Caki2 (cell line): Measurements from ENCODE around the gene EDA. TPM values are rescaled to one million over a fixed set of nuclear protein-coding genes. Genes with fewer than 3 reads are reported as not detected.

ENCODE experiments used
- DNase-seq: peaks from one replicate; pipeline ENCODE4 v3.0.0-alpha.2; 2015; ENCODE audit warnings: low read depth
- in situ Hi-C: cut with HindIII; loops from 2 replicates; pipeline ENCODE4 v1.10.0; 2016; ENCODE audit warnings: low sequenced_read_pairs, low pct_unique_long_range_greater_than_20kb, mixed read lengths
- total RNA-seq: library from RNA; depleted of rRNA; stranded (reverse); fragments of >200 nt; shearing (Covaris generic); gene quantifications from 2 replicates; pipeline ENCODE4 v1.2.3, GENCODE V29; 2014; ENCODE audit warnings: low replicate concordance

Gene EDA
- total RNA-seq, 1 experiment from 2014 or later, result 0.07 TPM

DNA sequence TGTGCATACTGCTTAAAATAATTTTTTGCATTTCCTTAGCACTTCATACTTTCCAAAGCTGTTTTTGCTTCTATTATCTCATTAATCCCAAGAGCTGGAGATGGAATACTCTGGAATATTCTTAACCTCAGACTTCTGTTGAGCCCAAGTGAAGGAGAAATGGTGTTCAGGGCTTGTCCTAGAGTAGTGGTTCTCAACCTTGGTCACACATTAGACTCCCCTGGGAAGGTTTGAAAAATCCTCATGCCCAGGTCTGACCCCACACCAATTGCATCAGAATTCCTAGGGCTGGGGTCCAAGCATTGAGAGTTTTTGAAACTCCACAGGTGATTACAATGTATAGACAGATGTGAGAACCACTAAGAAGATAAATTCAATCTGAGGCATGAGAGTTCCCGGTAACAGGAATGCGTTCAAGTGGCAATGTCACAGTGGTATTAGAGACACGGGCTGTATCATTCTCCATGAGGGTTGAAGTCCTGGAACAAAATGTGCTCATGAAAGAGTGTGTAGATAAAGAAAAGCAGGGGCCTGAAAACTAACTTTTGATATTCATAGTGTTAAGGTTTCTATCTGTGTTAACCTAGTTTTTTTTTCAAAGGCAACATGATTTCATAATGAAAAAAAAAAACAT, 385.9 kb downstream of the EDA start:
- in situ Hi-C loops, result no loop called here
- DNase-seq, result no peak

DNA sequence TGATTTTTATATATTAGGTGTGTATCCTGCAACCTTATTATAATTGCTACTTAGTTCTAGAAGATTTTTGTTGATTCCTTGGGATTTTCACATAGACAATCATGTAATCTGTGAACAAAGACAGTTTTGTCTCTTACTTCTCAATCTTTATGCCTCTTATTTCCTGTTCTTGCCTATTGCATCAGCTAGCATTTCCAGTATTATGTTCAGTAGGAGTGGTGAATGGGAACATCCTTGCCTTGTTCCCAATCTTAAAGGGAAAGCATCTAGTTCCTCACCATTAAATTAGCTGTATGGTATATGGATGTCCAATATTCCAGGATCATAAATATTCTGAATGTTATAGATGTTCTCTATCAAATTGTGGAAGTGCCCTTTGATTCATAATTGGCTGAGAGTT, 392.0 kb downstream of the EDA start:
- DNase-seq, result no peak
- in situ Hi-C loops, result no loop called here

GRCh38 chrX:70009049-70009448, 393.1 kb downstream of the EDA start:
- in situ Hi-C loops, result no loop called here
- no peak for DNase-seq

DNA sequence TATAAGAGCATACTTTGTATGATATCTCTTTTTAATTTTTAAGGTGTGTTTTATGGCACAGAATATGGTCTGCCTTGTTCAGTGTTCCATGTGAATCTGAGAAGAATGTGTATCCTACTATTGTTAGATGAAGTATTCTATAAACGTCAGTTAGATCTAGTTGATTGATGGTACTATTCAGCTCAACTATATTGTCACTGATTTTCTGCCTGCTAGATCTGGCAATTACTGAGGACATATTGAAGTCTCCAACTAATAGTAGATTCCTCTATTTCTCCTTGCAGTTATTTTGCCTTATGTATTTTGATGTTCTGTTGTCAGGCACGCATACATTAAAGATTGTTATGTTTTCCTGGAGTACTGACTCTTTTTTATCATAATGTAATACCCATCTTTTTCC, 394.1 kb downstream of the EDA start:
- in situ Hi-C loops, result no loop called here
- no peak for DNase-seq

- in situ Hi-C loops, result no loop called here
- no peak for DNase-seq
Observed at GRCh38 chrX:70012756-70013155, 396.8 kb downstream of the EDA start.

DNA sequence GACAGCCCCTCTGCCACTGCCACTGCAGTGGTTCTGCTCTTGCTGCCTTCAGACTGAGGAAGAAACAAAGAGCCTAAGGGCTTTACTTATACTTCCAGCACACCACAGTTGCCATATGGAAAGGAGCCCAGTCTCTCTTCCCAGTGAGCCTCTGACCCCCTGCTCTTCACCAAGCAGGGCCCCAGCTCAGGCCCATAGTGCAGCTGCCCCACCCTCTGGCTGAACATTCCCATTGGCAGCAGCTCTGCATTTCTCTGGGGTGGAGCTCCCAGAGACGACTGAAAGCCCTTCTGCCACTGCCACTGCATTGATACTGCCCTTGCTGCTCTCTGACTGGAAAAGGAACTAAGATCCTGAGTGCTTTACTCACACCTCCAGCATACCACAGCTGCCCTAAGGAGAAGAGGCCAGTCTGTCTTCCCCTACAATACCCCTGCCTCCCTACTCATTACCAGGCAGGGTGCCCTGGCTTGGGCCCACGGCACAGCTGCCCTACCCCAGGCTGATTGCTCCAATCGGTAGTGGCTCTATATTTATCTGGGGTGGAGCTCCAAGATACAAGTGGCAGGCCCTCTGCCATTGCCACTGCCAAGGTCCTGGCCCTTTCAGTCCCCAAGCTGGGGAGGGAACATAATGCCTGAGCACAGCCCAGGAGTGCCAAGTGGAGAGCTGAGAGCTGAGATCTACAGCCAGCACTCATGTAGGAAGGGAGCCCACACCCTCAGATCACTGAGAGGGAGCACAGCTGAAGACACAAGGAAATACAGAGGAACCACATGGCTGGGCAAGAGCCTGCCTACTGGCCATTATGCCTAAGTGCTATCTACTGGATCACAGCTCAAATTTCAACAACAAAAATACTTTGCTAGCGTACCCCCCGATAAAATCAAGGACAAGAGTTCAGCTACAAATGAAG, 397.8 kb downstream of the EDA start:
- in situ Hi-C loops, result no loop called here
- no peak for DNase-seq

DNA sequence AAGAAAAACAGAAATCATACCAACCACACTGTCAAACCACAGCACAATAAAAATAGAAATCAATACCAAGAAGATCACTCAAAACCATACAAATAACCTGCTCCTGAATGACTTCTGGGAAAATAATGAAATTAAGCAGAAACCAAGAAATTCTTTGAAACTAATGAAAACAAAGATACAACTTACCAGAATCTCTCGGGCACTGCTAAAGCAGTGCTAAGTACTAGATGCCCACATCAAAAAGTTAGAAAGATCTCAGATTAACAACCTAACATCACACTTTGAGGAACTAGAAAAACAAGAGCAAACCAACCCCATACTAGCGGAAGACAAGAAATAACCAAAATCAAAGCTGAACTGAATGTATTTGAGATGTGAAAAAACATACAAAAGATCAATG, 400.6 kb downstream of the EDA start:
- DNase-seq, result no peak
- in situ Hi-C loops, result no loop called here

GRCh38 chrX:70022616-70023015, 406.7 kb downstream of the EDA start:
- DNase-seq, result peak; percentile 26
- in situ Hi-C loops, result no loop called here

DNA sequence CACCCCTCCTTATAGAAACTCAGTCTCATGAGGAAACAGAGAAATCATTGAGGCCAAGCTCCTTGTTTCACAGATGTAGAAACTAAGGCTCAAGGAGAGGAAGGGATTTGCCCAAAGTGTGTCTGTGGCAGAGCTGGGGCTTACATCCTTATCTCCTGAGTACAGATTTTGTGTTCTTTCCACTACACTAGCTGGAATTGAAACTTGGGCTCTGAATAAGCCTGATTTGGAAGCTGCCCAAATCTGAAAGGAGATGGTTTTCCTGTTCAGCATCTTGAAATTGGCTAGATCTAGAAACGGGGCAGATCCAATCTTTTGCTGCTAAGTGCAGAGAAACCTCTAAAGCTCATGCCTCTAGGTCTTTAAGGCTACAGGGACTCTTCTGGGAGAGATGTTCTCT, 409.6 kb downstream of the EDA start:
- no peak for DNase-seq
- in situ Hi-C loops, result no loop called here

DNA sequence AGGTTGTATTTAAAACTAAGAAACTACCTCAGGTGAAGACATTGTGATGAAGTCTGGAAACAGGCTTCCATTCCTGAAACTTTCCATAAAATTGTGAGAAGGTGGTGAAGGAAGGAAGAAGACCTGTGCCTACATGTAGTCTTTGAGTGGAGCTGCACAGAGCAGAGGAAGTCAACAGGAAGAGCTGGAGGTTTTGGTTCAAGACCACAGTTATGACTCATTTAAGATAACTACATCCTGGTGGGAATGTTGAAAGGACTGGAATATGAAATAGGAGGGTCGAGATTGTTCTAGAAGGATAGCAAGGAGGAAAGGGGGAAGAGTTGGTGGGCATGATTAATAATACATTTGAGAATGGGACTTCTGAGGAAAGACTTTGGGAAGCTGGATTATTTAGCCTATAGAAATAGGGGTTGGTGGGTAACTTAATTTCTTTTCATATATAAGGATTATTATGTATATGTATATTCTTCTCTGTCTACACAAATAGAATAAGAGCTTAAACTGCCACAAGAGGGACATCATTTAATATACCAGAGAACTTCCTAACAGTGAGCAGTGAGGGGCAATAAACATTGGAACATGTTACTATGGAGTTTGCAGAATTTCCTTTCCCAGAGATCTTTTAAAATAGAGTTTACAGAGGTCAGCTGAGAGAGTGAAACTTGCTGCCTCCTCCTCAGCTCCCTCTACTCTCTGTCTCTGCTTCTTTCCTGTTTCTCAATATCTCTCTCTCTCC, 410.4 kb downstream of the EDA start:
- in situ Hi-C loops, result no loop called here
- no peak for DNase-seq

GRCh38 chrX:70026851-70027200, 410.9 kb downstream of the EDA start:
- in situ Hi-C loops, result no loop called here
- DNase-seq, result no peak

DNA sequence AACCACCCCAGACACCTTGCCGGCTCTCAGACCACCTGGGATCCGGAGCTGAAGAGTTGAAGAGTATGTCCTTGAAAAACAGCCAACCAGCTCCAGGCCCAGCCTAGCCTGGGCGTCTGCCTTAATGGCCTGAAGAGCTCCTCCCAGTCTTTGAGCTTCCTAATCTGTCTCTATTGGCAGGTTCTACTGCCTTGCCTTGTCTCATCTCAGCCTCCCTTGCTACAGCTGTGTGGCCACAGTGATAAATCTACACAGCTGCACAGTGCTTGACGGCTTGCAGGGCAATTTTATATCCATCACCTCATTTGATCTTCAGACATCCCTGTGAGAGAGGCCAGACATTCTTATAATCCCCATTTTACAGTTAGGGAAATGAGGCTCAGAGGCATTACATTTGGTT, 413.9 kb downstream of the EDA start:
- DNase-seq, result no peak
- in situ Hi-C loops, result no loop called here

DNA sequence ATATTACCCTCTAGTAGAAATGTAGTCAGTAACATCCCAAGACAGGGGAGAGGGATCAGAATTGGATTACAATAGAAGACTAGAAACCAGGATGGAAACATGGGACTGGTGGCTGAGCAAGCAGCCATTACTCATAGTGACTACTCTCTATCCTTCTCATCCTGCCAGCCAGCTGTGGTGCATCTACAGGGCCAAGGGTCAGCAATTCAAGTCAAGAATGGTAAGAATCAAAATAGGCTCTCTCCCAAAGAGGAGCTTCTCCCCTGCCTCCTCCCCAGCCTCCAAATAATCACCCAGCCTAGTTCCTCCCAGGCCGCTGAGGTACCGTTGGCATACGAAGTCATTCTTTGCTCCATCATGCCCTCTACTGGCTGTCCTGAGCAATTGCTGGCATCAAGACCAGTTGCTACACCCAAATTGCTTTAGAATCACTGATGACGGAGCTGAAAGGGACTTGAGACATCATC, 414.4 kb downstream of the EDA start:
- in situ Hi-C loops, result no loop called here
- DNase-seq, result peak; percentile 22

- in situ Hi-C loops, result no loop called here
Observed at GRCh38 chrX:70032792-70033191, 416.9 kb downstream of the EDA start.

DNA sequence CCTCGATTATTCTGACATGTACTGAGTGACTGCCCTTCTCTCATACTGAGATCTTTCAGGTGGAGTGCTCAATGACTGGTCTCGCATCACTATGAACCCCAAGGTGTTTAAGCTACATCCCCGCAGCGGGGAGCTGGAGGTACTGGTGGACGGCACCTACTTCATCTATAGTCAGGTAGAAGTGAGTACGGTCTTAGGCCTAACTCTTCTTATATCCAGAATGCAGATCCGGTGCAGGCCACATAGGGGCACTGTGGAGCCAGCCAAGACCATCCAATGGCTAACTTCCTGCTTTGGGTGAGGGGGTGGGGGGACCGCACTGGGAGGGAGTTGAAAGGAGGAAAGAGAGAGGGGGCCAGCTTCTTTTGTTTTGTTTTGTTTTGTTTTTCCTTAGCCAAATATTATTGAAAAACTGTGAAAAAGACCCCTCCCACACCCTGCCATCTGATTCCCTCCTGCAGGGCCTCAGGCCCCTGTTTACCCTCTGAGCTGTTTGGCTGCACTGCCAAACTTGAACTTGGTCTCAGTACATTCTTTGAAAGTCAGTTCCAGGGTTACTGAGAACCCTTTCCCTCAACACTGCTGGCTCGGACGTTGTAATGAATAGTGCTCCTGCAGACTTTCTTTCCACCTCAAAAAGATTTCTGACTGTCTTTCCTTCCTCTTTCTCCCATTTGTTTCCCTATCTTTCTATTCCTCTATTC, 417.6 kb downstream of the EDA start:
- in situ Hi-C loops, result no loop called here
- DNase-seq, result no peak

More at GRCh38 chrX:70032792-70033191, 416.9 kb downstream of the EDA start:
- no peak for DNase-seq

- no peak for DNase-seq
- in situ Hi-C loops, result no loop called here
Observed at GRCh38 chrX:70034646-70035045, 418.7 kb downstream of the EDA start.

GRCh38 chrX:70038515-70038914, 422.6 kb downstream of the EDA start:
- DNase-seq, result no peak
- in situ Hi-C loops, result no loop called here

- DNase-seq, result no peak
- in situ Hi-C loops, result no loop called here
Observed at GRCh38 chrX:70038951-70039350, 423.0 kb downstream of the EDA start.

- in situ Hi-C loops, result no loop called here
Observed at GRCh38 chrX:70039758-70040157, 423.8 kb downstream of the EDA start.

More at GRCh38 chrX:70039758-70040157, 423.8 kb downstream of the EDA start:
- DNase-seq, result no peak
